GM21515 (cell line): ENCODE results near the gene PHLDB3.
"Not testable (repeated sequence)": the region's sequence is repeated elsewhere in the genome, so short reads cannot be mapped to it uniquely, and the experiment has no call there.

ENCODE experiments used
- ATAC-seq: cut with Tn5 transposase; IDR thresholded peaks from one replicate; pipeline ENCODE4 v1.9.1; 2021; ENCODE audit not compliant: unreplicated experiment

The PHLDB3 gene

GRCh38 chr19:43504426-43505185 is at the start of gene PHLDB3:
TSS of gene PHLDB3 (minus strand) at chr19:43504746. CDS start at chr19:43504118, 628 bp downstream.
- peak; percentile 26 for ATAC-seq

DNA sequence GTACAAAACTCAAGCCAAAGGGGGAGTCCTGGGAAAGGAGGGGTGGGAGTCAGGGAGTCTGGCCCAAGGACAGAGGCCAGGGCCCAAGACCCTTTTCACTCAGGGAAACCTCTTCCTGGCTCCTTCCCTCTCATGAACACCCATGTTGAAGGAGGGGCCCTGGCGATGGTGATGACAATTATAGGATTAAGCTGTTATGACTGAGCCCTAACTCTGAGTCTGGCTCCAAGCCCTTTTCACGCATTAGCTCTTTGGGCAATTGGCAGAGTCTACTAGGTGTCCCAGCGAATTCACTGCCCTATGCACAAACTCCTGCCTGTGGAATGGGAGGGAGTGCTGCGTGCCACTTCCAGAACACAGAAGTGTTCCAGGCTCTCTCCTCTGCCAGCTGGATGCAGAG is 49.1 kb upstream of the PHLDB3 start:
- no peak for ATAC-seq

- ATAC-seq = no peak
Observed at GRCh38 chr19:43552616-43553015, 48.1 kb upstream of the PHLDB3 start.

GRCh38 chr19:43552198-43552450 is 47.6 kb upstream of the PHLDB3 start:
- ATAC-seq = no peak

DNA sequence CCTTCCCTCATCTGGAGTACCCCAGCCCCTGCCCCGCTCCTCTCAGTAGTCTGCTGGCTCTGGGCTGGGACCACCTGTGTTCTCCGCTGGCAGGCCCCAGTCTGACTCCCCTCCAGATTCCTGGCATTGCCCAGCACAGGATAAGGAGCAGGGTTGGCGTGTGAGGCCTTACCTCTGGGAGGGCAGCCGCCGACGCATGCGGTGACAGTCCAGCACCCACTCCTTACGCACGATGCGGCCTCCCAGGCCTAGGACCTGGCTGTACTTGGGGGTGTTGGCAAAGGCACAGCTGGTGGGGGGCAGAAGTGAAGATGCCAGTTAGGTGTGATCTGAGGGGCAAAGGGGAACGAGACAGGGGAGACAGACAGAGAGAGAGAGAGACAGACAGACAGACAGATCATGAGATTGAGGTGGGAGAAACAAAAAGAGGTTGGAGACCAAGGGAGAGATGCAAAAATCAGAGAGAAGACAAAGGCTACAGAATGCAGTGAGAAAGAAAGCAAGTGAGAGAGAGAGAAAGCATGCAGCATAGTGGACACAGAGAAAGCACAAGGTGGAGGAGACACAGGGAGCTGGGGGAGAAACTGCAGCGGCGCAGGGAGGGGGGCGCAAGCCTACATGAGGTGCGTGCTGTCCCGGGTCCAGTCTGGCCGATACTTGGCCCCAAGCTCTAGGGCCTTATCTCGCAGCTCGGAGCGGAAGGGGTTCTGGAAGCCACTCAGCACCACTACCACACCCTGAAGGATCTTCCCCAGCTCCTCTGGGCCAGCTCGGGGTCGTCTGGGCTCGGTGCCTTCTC is 47.1 kb upstream of the PHLDB3 start:
- ATAC-seq = no peak

GRCh38 chr19:43548706-43549105 is 44.2 kb upstream of the PHLDB3 start:
- no peak for ATAC-seq

- not testable (repeated sequence) for ATAC-seq
Observed at GRCh38 chr19:43547926-43548325, 43.4 kb upstream of the PHLDB3 start.

DNA sequence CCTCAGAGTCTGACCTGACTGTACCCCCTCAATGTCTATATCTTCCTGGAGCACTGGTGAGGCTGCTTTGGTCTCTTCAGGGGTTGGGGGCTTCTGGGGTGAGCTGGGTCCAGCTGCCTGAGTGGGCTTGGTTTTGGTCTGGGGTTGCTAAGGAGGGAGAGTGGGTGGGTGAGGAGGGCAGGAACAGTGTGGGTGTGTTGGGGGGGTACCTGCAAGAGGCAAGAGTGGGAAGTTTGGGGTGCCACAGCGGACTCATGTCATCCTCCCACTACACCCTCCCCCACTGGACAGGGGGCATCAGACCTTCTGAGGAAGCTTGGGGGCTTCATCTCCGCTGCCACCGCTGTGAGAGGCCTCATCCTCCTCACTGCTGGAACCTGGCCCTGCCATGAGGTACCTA is 42.0 kb upstream of the PHLDB3 start:
- ATAC-seq = no peak

- no peak for ATAC-seq
Observed at GRCh38 chr19:43545981-43546380, 41.4 kb upstream of the PHLDB3 start.

DNA sequence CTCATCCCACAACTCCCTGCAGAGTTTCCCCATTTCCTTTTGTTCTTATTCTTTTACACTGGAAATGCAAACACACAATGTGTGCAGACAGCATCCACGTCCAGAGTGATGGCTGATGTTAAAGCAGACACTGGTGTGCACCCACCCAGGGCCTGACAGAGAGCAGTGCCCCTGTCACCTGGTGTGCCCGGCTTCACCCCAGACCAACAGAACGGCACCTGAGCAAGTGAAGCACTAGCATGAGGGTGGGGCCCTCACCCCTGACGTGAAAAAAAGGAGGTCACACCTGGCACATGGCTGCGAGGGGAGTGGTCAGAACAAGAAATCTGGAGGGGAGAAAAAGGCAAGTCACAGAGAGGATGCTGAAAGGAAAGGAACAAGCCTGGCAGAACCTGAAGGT is 40.7 kb upstream of the PHLDB3 start:
- ATAC-seq = no peak

DNA sequence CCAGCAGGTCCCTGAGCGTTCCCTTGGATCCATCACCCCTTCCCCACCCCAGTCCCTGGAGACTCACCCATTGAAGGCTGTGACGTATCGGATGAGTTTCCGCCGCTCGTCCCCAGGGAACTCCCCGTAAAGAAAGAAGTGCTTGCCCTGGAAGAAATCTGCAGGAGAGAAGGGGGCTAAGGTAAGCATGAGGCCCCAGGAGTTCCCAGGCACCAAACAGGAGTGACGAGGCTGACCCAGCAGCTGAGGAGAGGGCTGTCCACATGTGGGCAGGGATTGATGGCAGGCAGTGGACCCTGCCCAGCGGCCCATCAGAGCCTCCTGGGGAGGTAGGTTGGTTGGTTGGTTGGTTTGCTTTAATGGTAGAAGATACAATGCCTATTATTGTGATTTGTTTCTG is 39.5 kb upstream of the PHLDB3 start:
- ATAC-seq = no peak

DNA sequence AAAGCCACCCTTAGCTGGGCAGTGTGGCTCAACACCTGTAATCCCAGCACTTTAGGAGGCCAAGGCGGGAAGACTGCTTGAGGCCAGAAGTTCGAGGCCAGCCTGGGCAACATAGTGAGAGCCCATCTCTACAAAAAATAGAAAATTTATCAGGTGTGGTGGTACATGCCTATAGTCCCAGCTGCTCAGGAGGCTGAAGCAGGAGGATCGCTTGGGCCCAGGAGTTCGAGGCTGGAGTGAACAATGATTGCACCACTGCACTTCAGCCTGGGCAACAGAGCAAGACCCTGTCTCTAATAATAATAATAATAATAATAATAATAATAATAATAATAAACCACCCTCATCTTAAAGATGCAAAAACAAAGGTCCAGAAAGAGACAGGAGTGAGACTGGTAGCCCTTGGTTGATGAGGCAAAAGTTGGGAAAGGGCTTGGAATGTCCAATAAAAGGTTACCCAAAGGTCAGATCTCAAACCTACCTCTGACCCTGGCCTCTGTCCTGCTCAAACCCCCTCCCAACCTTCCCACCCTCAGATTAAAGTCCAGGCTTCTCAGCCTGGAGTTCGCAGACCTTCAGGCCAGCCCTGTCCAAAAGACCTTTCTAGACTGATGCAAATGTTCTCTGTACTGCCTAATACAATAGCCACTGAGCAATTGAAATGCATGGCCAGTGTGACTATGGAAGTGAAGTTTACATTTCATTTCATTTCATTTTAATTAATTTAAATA is 37.5 kb upstream of the PHLDB3 start:
- ATAC-seq = no peak

- no peak for ATAC-seq
Observed at GRCh38 chr19:43540381-43540780, 35.8 kb upstream of the PHLDB3 start.

GRCh38 chr19:43538922-43539321 is 34.4 kb upstream of the PHLDB3 start:
- no peak for ATAC-seq

DNA sequence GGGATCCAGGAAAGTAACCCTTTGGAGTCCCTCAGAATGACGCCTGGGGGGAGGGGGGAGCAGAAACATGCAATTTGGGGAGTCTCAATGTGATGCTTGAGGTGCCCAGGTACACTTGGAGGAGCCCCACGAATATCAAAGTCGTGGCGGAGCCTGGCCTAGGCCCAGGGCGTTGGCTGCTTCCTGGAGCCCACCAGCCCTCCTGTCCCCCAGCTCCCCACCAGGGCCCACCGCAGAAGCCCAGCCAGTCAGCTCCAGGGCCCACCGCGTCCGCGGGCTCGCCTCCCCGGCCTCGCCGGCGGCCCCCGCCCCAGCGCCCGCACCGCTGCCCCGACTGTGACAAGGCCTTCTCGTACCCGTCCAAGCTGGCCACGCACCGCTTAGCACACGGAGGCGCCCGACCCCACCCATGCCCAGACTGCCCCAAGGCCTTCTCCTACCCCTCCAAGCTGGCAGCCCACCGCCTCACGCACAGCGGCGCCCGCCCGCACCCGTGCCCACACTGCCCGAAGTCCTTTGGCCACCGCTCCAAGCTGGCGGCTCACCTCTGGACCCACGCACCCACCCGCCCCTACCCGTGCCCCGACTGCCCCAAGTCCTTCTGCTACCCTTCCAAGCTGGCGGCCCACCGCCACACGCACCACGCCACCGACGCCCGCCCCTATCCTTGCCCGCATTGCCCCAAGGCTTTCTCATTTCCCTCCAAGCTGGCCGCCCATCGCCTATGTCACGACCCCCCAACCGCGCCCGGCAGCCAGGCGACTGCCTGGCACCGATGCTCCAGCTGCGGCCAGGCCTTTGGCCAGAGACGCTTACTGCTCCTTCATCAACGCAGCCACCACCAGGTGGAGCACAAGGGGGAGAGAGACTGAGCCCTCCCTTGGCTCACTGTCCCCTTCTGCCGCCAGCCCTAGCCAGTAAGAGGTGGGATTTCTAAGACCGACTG is 30.5 kb upstream of the PHLDB3 start:
- no peak for ATAC-seq

DNA sequence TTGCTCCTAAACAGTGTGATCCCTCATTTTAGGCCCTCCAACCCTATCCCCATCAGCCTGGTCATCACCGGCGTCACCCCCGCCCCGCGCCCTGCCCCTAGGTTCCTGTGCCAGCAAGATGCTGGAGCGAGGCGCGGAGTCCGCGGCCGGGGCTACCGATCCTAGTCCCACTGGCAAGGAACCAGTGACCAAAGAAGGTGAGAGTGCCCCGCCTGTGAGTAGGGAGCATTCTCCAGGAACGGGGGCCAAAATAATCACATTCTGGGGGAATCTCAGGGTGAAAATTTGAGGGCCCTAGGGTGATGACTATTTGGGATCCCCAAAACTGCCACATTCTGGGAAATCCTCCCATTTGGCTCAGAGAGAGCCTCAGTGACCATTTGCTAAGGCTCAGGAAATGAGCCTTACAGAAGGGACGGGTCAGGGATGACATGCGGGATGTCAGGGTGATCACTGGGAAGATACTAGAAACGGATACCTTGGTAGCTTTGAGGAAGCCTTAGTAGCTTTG is 29.8 kb upstream of the PHLDB3 start:
- ATAC-seq = no peak

- ATAC-seq = peak; percentile 65
Observed at GRCh38 chr19:43533546-43534304, 29.2 kb upstream of the PHLDB3 start.

GRCh38 chr19:43532962-43533545 is 28.5 kb upstream of the PHLDB3 start, which contains the start of gene ZNF575:
TSS of gene ZNF575 (plus strand) at chr19:43533188. CDS start at chr19:43534423, 1,235 bp downstream.
- peak; percentile 53 for ATAC-seq

DNA sequence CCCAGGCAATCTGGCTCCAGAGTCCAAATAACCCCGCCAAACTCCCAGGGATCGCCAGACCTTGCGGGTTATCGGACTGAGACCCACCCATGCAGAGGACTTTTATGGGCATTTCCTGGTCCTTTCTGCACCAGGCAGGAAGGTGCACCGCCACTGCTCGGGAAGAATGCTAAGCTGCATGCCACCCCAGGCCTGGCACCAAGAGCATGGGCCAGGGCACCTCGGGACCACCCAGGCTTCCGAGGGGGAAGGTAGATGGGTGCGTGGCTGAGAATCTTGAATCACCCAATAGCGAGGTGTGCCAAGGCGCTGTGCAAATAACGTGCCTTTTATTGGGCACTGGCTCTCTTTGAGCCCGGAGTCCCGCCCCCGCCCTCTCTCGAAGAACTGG is 28.0 kb upstream of the PHLDB3 start:
- ATAC-seq = peak; percentile 10
